Measurements from ENCODE around the gene KIAA1549. TPM values are rescaled to one million over a fixed set of nuclear protein-coding genes. Genes with fewer than 3 reads are reported as not detected.

KIAA1549 gene
- total RNA-seq, 2 donors from 2014 or later: 18.7 to 19.3 TPM

- no peak overlapping the region for H3K27ac Mint-ChIP-seq
- Histone ChIP-seq H3K9ac (ENCODE audit: extremely low read depth, low read length, poor library complexity, severe bottlenecking) (no peak overlapping the region), H3K9me3 (ENCODE audit: control insufficient read depth, low read length) (no peaks in the 10 kb centered on the region), H3K27ac (ENCODE audit: low read depth, low read length) (no peak overlapping the region), H3K27me3 (ENCODE audit: control insufficient read depth, insufficient read depth, low read length, poor library complexity, severe bottlenecking) (no peaks in the 10 kb centered on the region), H3K4me3 (ENCODE audit: low read length) (no peak overlapping the region), H3K36me3 (ENCODE audit: control insufficient read depth, insufficient read depth, low read length) (no peaks in the 10 kb centered on the region), H3K4me1 (ENCODE audit: control insufficient read depth, insufficient read depth, low read length) (peaks cover 4% of the 10 kb centered on the region)
- no peak overlapping the region for H3K4me3 Mint-ChIP-seq
- DNase-seq: no peak
- TF ChIP-seq CTCF (conservative IDR thresholded peaks at IDR 0.05): no peak
- H3K27me3 Mint-ChIP-seq (ENCODE audit: insufficient read depth): no peaks in the 10 kb centered on the region
- H3K36me3 Mint-ChIP-seq (ENCODE audit: low read depth): peaks cover 8% of the 10 kb centered on the region
- H3K4me1 Mint-ChIP-seq: peaks cover 32% of the 10 kb centered on the region
- no peaks in the 10 kb centered on the region for H3K9me3 Mint-ChIP-seq
- 86 to 94% methylated on average over 10 to 12 of the region's 12 CpGs for WGBS, 2 experiments (ENCODE audit: insufficient coverage in 1 of 2, insufficient read length in 1 of 2)
Measured at GRCh38 chr7:138932870-138933269, 48.3 kb downstream of the KIAA1549 start.

- TF ChIP-seq CTCF (conservative IDR thresholded peaks at IDR 0.05): no peak
- peaks cover 32% of the 10 kb centered on the region for H3K4me1 Mint-ChIP-seq
- Histone ChIP-seq H3K27me3 (ENCODE audit: control insufficient read depth, insufficient read depth, low read length, poor library complexity, severe bottlenecking) (no peaks in the 10 kb centered on the region), H3K9ac (ENCODE audit: extremely low read depth, low read length, poor library complexity, severe bottlenecking) (no peak overlapping the region), H3K27ac (ENCODE audit: low read depth, low read length) (no peak overlapping the region), H3K36me3 (ENCODE audit: control insufficient read depth, insufficient read depth, low read length) (no peaks in the 10 kb centered on the region), H3K4me3 (ENCODE audit: low read length) (no peak overlapping the region), H3K4me1 (ENCODE audit: control insufficient read depth, insufficient read depth, low read length) (peaks cover 4% of the 10 kb centered on the region), H3K9me3 (ENCODE audit: control insufficient read depth, low read length) (no peaks in the 10 kb centered on the region)
- no peaks in the 10 kb centered on the region for H3K9me3 Mint-ChIP-seq
- H3K27me3 Mint-ChIP-seq (ENCODE audit: insufficient read depth): no peaks in the 10 kb centered on the region
- WGBS, 2 experiments (ENCODE audit: insufficient coverage in 1 of 2, insufficient read length in 1 of 2): 93 to 94% methylated on average over 5 of the region's 5 CpGs
- no peak overlapping the region for H3K4me3 Mint-ChIP-seq
- DNase-seq: no peak
- H3K36me3 Mint-ChIP-seq (ENCODE audit: low read depth): peaks cover 8% of the 10 kb centered on the region
- H3K27ac Mint-ChIP-seq: no peak overlapping the region
Measured at GRCh38 chr7:138932427-138932826, 48.8 kb downstream of the KIAA1549 start.

- DNase-seq: no peak
Measured at GRCh38 chr7:138929969-138930368, 51.2 kb downstream of the KIAA1549 start.

More at GRCh38 chr7:138929969-138930368, 51.2 kb downstream of the KIAA1549 start:
- Histone ChIP-seq H3K9me3 (ENCODE audit: control insufficient read depth, low read length) (no peaks in the 10 kb centered on the region), H3K27ac (ENCODE audit: low read depth, low read length) (no peak overlapping the region), H3K27me3 (ENCODE audit: control insufficient read depth, insufficient read depth, low read length, poor library complexity, severe bottlenecking) (no peaks in the 10 kb centered on the region), H3K9ac (ENCODE audit: extremely low read depth, low read length, poor library complexity, severe bottlenecking) (no peak overlapping the region), H3K4me3 (ENCODE audit: low read length) (no peak overlapping the region), H3K4me1 (ENCODE audit: control insufficient read depth, insufficient read depth, low read length) (peaks cover 4% of the 10 kb centered on the region), H3K36me3 (ENCODE audit: control insufficient read depth, insufficient read depth, low read length) (no peaks in the 10 kb centered on the region)
- peaks cover 22% of the 10 kb centered on the region for H3K4me1 Mint-ChIP-seq
- TF ChIP-seq CTCF (conservative IDR thresholded peaks at IDR 0.05): no peak
- H3K27me3 Mint-ChIP-seq (ENCODE audit: insufficient read depth): no peaks in the 10 kb centered on the region
- WGBS, 2 experiments (ENCODE audit: insufficient coverage in 1 of 2, insufficient read length in 1 of 2): 80 to 93% methylated on average over 1 of the region's 1 CpG
- no peak overlapping the region for H3K27ac Mint-ChIP-seq
- no peak overlapping the region for H3K4me3 Mint-ChIP-seq
- H3K9me3 Mint-ChIP-seq: no peaks in the 10 kb centered on the region
- peaks cover 8% of the 10 kb centered on the region for H3K36me3 Mint-ChIP-seq (ENCODE audit: low read depth)

Measured in endodermal cell (in vitro differentiated cells).